GM12892 (cell line): Measurements from ENCODE around the gene CLEC4G.

ENCODE experiments used
- POLR2A ChIP-seq: IDR thresholded peaks from 2 replicates; pipeline ENCODE4 v1.6.1; 2011; ENCODE audit warnings: low read depth, low read length, control low read depth
- POLR2AphosphoS5 ChIP-seq: IDR thresholded peaks from 2 replicates; pipeline ENCODE4 v1.6.1; 2011; ENCODE audit warnings: low read depth, low read length, control low read depth
- TAF1 ChIP-seq: IDR thresholded peaks from 2 replicates; pipeline ENCODE4 v1.6.1; 2011; ENCODE audit warnings: low read depth, mild to moderate bottlenecking, control low read depth, low read length, borderline replicate concordance

- TF ChIP-seq POLR2A = no peak
- no peak for TF ChIP-seq POLR2AphosphoS5
- no peak for TF ChIP-seq TAF1
These were observed 37.3 kb upstream of the CLEC4G start for GRCh38 chr19:7769171-7769570.
